NOMO-1 treated with dmso at 0.1 percent for 144 hours (cell line): ENCODE measurements around the gene CIAO2A.
"Not testable (repeated sequence)": the region's sequence is repeated elsewhere in the genome, so short reads cannot be mapped to it uniquely, and the experiment has no call there.

Experiments used
- DNase-seq: peaks from one replicate; lab custom pipeline; 2025; ENCODE audit not compliant: unreplicated experiment; lab: John Stamatoyannopoulos, UW

CIAO2A gene

GRCh38 chr15:64112073-64112772 is 18.6 kb upstream of the CIAO2A start:
- no peak for DNase-seq

- no peak for DNase-seq
Measured at GRCh38 chr15:64111679-64112050, 18.0 kb upstream of the CIAO2A start.

GRCh38 chr15:64110950-64111678 is 17.5 kb upstream of the CIAO2A start:
- no peak for DNase-seq

DNA sequence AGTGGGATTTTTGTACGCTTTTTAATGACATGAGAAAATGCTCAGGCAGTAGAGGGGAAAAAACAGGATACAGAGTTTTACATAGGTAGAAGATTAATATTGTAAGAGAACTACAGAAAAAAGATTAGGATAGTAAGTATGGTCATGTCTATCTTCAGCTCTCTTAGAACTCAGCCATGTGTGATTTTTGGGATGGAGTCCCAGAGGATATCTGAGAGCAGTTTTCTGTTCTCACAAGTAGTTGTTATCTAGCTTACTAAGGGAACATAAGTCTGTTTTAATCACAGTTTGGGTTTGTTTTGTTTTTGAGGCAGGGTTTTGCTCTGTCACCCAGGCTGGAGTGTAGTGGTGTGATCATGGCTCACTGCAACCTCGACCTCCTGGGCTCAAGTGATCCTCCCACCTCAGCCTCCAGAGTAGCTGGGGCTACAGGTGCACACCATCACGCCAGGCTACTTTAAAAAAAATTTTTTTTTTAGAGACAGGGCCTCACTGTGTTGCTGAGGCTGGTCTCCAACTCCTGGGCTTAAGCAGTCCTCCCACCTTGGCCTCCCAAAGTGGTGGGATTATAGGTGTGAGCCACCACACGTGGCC is 16.6 kb upstream of the CIAO2A start:
- not testable (repeated sequence) for DNase-seq

- DNase-seq: no peak
Measured at GRCh38 chr15:64107337-64107736, 13.7 kb upstream of the CIAO2A start.

- peak; percentile 25 for DNase-seq
Measured at GRCh38 chr15:64105113-64105704, 11.6 kb upstream of the CIAO2A start.

DNA sequence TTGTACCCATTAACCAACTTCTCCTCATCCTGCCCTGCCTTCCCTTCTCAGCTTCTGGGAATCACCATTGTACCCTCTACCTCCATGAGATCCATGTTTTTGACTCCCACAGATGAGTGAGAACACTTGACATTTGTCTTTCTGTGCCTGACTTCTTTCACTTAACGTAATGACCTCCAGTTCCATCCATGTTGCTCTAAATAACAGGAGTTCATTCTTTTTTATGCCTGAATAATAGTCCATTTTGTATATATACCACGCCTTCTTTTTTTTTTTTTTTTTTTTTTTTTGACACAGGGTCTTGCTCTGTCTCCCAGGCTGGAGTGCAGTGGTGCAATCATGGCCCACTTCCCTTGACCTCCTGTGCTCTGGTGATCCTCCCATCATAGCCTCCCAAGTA is 8.9 kb upstream of the CIAO2A start:
- DNase-seq: no peak

DNA sequence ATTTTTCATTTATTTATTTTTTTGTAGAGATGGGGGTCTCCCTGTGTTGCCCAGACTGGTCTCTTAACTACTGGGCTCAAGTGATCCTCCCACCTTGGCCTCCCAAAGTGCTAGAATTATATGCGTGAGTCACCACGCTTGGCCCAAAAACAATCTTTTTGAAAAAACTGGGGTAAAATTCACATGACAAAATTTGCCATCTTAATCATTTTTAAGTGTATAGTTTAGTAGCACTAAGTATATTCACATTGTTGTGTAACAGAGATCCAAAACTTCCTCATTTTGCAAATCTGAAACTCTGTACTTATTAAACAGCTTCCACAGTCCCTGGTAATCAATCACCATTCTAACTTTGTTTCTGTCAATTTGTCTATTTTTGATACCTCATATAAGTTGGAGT is 7.3 kb upstream of the CIAO2A start:
- DNase-seq: peak; percentile 61

GRCh38 chr15:64099379-64099778 is 5.7 kb upstream of the CIAO2A start:
- no peak for DNase-seq

GRCh38 chr15:64096668-64097384 is 3.2 kb upstream of the CIAO2A start:
- no peak for DNase-seq

- peak; percentile 96 for DNase-seq
Measured at GRCh38 chr15:64095795-64096667, 2.4 kb upstream of the CIAO2A start, which contains the start of gene SNX1. SNX1 (plus strand) TSS chr15:64095982; CDS start chr15:64096014, 32 bp downstream.

GRCh38 chr15:64095431-64095794 is 1.8 kb upstream of the CIAO2A start:
- no peak for DNase-seq

DNA sequence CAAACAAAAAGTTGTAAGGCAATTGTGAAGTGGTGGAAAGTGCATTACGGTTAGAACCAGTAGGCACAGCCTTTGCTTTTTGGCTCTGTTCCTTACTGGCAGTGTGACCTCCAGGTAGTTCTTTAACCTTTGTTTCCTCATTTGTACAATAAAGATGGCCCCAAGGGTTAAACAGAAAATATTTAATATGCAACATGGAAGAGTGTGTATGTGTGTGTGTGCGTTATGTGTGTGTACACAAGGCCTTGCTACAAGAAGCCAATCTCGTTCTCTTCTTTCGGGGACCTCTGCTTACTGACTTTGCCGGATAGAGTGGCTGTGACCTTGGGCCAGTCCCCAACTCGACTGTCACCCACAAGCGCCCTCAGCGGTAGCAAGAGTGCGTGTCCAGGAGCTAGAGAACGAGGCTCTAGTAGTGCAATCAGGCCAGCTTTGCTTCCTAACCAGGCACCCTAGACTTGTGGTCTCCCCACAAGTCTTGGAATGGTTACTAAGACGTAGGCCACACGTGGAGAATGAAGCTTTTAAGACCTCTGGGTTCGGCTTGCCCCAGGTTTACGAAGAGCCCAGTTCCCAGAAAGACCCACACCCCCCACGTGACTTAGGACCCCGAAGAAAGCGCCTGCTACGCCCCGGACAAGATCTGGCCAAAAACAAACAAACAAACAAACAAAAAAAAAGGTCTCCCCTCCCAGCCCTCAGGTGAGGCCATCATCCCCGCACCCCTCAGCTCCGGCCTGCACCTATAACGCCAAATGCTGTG is 593 bp downstream of the CIAO2A start:
- peak; percentile 50 for DNase-seq

- no peak for DNase-seq
Measured at GRCh38 chr15:64092075-64092820, 1.4 kb downstream of the CIAO2A start.

DNA sequence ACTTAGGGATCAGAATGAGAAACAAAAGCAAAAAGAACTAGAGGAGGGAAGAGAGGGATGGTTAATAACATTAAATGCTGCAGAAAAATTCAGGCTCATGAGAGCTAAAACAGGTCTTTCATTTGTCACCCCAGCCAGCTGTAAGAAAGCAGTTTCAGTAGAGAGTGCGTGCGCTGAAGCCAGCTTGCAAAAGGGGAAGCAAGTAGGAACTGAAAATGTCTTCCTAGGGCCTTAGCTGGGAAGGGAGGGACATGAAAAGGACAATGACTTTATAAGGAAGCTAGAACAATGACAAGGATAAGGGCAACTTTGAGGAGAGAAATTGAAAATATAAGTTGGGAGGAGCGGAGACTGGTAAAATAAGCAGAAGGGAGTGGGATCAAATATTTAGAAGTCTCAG is 3.1 kb downstream of the CIAO2A start:
- DNase-seq: peak; percentile 62

- peak; percentile 32 for DNase-seq
Measured at GRCh38 chr15:64089543-64090280, 3.9 kb downstream of the CIAO2A start.

- DNase-seq: no peak
Measured at GRCh38 chr15:64082757-64083156, 10.9 kb downstream of the CIAO2A start.

DNA sequence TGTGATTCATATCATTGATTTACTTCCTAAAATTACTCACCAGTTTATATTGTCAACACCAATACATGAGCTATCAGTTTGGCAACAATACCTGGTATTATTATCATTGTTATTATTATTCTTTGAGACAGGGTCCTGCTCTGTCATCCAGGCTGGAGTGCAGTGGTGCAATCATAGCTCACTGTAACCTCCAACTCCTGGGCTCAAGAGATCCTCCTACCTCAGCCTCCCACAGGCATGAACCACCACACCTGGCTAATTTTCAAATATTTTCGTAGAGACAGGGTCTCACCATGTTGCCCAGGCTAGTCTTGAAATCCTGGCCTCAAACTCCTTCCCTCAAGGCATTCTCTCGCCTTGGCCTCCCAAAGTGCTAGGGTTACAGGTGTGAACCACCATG is 20.1 kb downstream of the CIAO2A start:
- DNase-seq: not testable (repeated sequence)
